MCF 10A (cell line): ENCODE data around the gene PTX4. TPM values are rescaled to one million over a fixed set of nuclear protein-coding genes. Genes with fewer than 3 reads are reported as not detected.

Source experiments
- BruUV-seq: library from RNA; stranded (reverse); fragments of 400-500 nt; replicated peaks from 2 replicates; lab custom pipeline; 2021; lab: Mats Ljungman, UMichigan
- CTCF ChIA-PET: fragments of 300-600 bp; sonication (Branson Sonifier 250); formaldehyde crosslinking; extraction: SDS; loops from one replicate; lab custom pipeline; 2021; ENCODE audit warnings: antibody characterized with exemption, inconsistent platforms; lab: Yijun Ruan, JAX
- POLR2A ChIA-PET: fragments of 300-600, 350-650 bp; sonication (Branson Sonifier 250); formaldehyde crosslinking; extraction: SDS; loops from one replicate; lab custom pipeline; 2020; ENCODE audit warnings: antibody characterized with exemption, inconsistent platforms; lab: Yijun Ruan, JAX
- DNase-seq: peaks from one replicate; pipeline ENCODE4 v3.0.0-alpha.2; 2018; ENCODE audit not compliant: unreplicated experiment
- H3K27ac Mint-ChIP-seq: one replicate; pipeline ENCODE4 v1.8.0; 2022; ENCODE audit warnings: mild to moderate bottlenecking, low read depth, mixed read lengths; ENCODE audit not compliant: unreplicated experiment
- H3K27me3 Mint-ChIP-seq: one replicate; pipeline ENCODE4 v1.8.0; 2022; ENCODE audit warnings: mixed read lengths; ENCODE audit not compliant: insufficient read depth, unreplicated experiment
- H3K36me3 Mint-ChIP-seq: one replicate; pipeline ENCODE4 v1.8.0; 2022; ENCODE audit warnings: mild to moderate bottlenecking, moderate library complexity, mixed read lengths; ENCODE audit not compliant: insufficient read depth, unreplicated experiment
- H3K4me1 Mint-ChIP-seq: one replicate; pipeline ENCODE4 v1.8.0; 2022; ENCODE audit warnings: mixed read lengths; ENCODE audit not compliant: insufficient read depth, unreplicated experiment
- H3K4me3 Mint-ChIP-seq: one replicate; pipeline ENCODE4 v1.8.0; 2022; ENCODE audit warnings: mild to moderate bottlenecking, moderate library complexity, mixed read lengths; ENCODE audit not compliant: unreplicated experiment
- H3K9me3 Mint-ChIP-seq: one replicate; pipeline ENCODE4 v1.8.0; 2022; ENCODE audit warnings: mixed read lengths; ENCODE audit not compliant: unreplicated experiment
- intact Hi-C: fragments of 100-400 bp; cut with micrococcal nuclease; formaldehyde crosslinking; loops from 2 replicates; pipeline ENCODE4 v1.14.1; 2022
- total RNA-seq: library from RNA; stranded (reverse); gene quantifications from 2 replicates; pipeline ENCODE4 v1.2.3, GENCODE V29; 2022
- TF ChIP-seq, protein P1 (sequence below): fragments of 200-600 bp; IDR thresholded peaks from one replicate; pipeline ENCODE4 v1.8.0; 2022; ENCODE audit warnings: antibody characterized with exemption, mild to moderate bottlenecking; ENCODE audit not compliant: unreplicated experiment

PTX4 gene
- total RNA-seq, 1 experiment from 2014 or later: not detected

DNA sequence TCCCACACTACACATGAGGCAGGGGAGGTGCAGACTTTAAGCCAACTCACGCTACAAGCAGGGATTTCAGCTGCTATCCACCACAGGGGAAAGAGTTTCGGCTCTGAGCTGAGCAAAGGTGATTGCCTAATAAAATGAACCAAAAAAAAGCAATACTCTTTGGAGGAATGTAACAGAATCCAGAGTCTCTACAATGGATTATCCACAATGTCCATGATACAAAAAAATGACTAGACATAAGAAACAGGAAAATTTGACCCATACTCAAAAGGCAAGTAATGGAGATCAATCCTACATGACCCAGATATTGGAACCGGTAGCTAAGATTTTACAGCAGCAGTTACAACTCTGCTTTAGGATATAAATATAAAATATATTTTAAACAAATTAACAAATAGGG, 25.8 kb upstream of the PTX4 start:
- CTCF ChIA-PET: interaction anchor here (0.6 to 0.7 kb wide), 2 partner anchors 86 to 681 kb away, joined by 3 to 4 read pairs; no protein-coding TSS in a partner anchor
- Mint-ChIP-seq H3K27ac (no peak overlapping the region), H3K4me3 (no peak overlapping the region), H3K36me3 (peaks cover 4% of the 10 kb centered on the region), H3K4me1 (no peaks in the 10 kb centered on the region), H3K27me3 (no peaks in the 10 kb centered on the region), H3K9me3 (no peaks in the 10 kb centered on the region)
- TF ChIP-seq, protein P1, sequence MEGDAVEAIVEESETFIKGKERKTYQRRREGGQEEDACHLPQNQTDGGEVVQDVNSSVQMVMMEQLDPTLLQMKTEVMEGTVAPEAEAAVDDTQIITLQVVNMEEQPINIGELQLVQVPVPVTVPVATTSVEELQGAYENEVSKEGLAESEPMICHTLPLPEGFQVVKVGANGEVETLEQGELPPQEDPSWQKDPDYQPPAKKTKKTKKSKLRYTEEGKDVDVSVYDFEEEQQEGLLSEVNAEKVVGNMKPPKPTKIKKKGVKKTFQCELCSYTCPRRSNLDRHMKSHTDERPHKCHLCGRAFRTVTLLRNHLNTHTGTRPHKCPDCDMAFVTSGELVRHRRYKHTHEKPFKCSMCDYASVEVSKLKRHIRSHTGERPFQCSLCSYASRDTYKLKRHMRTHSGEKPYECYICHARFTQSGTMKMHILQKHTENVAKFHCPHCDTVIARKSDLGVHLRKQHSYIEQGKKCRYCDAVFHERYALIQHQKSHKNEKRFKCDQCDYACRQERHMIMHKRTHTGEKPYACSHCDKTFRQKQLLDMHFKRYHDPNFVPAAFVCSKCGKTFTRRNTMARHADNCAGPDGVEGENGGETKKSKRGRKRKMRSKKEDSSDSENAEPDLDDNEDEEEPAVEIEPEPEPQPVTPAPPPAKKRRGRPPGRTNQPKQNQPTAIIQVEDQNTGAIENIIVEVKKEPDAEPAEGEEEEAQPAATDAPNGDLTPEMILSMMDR: no peak
- POLR2A ChIA-PET: no interaction called here
- BruUV-seq: no TSS peak
- intact Hi-C loops: no loop called here
- DNase-seq: no peak

DNA sequence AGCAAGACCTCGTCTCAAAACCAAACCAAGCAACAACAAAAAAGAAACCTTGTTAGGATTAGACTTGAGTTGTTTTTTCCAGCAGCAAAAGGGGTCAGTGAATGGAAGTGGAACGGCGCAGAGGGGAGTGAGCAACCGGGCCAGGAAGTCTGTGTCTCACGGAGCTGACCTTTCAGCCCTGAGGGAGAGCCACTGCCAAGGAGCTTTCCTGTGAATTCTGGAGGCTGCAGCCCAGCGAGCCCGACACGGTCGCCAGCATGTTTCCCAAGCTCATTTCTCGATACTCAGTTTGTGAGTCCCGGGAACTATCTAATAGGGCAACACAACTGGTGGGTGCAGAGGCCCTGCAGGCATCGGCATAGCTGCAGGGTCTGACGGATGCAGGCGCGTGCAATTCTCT, 24.0 kb upstream of the PTX4 start:
- no peak overlapping the region for H3K4me3 Mint-ChIP-seq
- ChIA-PET POLR2A (no interaction called here), CTCF (no interaction called here)
- H3K36me3 Mint-ChIP-seq: peaks cover 4% of the 10 kb centered on the region
- no peak for DNase-seq
- no peaks in the 10 kb centered on the region for H3K4me1 Mint-ChIP-seq
- TF ChIP-seq, protein P1: no peak
- BruUV-seq: no TSS peak
- H3K27ac Mint-ChIP-seq: no peak overlapping the region
- H3K27me3 Mint-ChIP-seq: no peaks in the 10 kb centered on the region
- intact Hi-C loops: no loop called here
- no peaks in the 10 kb centered on the region for H3K9me3 Mint-ChIP-seq

- Mint-ChIP-seq H3K4me1 (no peaks in the 10 kb centered on the region), H3K9me3 (no peaks in the 10 kb centered on the region), H3K36me3 (peaks cover 4% of the 10 kb centered on the region), H3K27ac (peak overlapping the region; percentile 67), H3K4me3 (no peak overlapping the region), H3K27me3 (no peaks in the 10 kb centered on the region)
- no TSS peak for BruUV-seq
- intact Hi-C loops: no loop called here
- TF ChIP-seq, protein P1: no peak
- POLR2A ChIA-PET: no interaction called here
- DNase-seq: no peak
- CTCF ChIA-PET: no interaction called here
Measured at GRCh38 chr16:1511662-1512569, 23.2 kb upstream of the PTX4 start.

- H3K4me1 Mint-ChIP-seq: no peaks in the 10 kb centered on the region
- POLR2A ChIA-PET: no interaction called here
- peaks cover 4% of the 10 kb centered on the region for H3K36me3 Mint-ChIP-seq
- DNase-seq: no peak
- H3K4me3 Mint-ChIP-seq: no peak overlapping the region
- CTCF ChIA-PET: interaction anchor here (0.6 kb wide), 1 partner anchor 610 kb away, joined by 3 read pairs; no protein-coding TSS in a partner anchor
- BruUV-seq: no TSS peak
- H3K27me3 Mint-ChIP-seq: no peaks in the 10 kb centered on the region
- H3K27ac Mint-ChIP-seq: no peak overlapping the region
- intact Hi-C loops: no loop called here
- H3K9me3 Mint-ChIP-seq: no peaks in the 10 kb centered on the region
- TF ChIP-seq, protein P1: no peak
Measured at GRCh38 chr16:1510941-1511351, 22.2 kb upstream of the PTX4 start.
